NCI-H1694 (cell line): Measurements from ENCODE around the gene SH3D21.

Source experiments
- DNase-seq: peaks from one replicate; lab custom pipeline; 2025; lab: John Stamatoyannopoulos, UW

The SH3D21 gene

DNA sequence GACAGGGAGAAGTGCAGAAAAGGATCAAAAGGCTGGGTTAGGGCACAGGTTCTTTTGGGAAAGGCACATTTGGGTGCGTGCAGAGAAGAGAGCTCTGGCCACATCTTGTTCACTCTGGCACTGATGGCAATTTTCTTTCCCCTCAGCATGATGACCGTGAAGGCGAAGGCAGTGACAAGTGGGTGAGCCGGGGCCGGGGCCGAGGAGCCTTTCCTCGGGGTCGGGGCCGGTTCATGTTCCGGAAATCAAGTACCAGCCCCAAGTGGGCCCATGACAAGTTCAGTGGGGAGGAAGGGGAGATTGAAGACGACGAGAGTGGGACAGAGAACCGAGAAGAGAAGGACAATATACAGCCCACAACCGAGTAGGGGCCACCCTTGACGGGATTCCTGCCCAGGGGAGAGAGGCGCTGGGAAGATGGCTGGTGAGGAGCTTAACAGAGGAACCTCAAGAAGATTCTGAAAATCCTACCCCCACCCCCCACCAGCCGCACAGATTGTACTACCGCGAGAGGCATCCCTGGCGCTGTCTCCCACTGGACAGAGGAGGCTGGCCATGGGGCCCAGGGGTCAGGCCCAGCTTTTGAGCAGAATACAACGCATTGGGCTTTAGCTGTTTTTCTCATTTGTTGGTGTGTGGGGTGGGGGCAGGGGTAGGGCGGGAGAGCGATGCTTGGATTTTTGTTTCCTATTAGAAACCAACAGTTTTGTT lies 2.4 kb upstream of the SH3D21 start:
- no peak for DNase-seq

DNA sequence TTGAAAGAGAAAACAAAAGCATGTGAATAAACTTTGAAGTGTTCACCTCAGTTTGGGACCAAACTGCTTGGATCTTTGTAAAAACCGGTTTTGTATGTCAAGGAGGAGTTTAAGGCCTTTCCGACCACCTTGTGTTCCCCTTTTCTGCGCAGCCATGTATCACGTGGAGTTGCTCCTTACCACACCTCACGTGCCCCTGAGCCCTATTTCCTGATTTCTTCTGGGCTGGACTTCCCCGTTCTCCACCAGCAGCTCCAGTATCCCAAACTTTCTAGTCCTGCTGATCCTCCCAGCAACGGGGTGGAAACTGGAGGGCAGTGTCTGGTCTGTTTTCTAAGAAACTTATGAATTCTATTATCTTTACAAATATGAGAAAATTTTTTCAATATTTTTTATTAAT lies 1.6 kb upstream of the SH3D21 start:
- DNase-seq: no peak

DNA sequence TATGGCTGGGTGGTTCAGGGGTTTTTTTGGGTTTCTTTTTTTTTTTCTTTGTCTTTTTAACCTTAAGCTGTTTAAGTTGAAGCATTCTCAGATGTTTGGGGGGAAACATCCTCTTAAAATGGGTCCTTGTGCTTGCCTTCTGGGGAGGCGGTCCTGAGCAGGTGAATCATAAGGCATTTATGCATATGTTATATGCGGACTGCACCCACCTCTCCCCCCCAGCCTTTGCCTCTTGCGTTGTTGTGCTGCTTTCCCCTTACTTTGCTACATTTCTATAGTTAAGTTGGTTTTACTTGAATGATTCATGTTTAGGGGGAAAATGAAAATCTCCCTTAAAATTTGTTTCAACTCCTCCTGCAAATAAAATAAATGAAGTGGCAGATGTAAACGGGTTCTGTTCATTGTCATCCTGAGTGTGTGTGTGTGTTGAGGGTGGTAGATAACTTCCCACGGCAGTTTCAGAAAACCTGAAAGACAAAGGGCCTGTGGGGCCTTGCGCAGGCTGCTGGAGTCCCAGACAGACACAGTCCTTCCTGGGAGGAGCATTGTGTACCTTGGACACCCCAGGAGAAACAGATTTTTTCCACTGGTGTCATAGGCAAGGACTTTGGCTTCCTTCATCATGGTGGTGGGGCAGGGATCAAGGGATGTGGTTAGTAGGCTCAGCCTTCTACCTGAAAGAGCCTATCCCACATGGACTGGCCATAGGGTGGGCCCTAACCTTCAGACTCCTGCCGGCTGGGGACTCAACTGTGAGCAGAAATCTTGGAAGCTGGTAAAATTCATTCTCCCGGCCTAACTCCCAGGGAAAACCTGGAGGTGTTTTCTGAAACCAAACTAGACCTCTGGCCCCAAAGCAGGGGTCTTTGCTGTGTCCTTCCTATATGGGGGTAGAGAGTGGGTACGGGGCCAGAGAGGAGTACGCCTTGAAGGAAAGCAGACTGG lies 926 bp upstream of the SH3D21 start:
- no peak for DNase-seq

DNA sequence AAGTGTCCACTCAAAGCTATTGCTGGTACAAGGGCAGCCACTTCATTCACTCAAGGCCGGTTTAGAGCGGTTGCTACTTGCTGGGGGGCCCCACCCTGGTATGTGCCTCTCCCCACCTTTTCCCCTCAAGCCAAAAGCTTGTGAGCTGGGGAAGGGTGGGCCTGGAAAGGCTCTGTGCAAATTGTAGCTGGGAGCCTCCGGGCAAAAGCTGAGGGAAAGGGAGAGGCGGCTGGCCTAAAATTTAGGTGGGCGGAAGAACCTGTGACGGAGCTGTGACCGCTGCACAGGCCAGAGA lies 306 bp upstream of the SH3D21 start:
- DNase-seq: no peak

DNA sequence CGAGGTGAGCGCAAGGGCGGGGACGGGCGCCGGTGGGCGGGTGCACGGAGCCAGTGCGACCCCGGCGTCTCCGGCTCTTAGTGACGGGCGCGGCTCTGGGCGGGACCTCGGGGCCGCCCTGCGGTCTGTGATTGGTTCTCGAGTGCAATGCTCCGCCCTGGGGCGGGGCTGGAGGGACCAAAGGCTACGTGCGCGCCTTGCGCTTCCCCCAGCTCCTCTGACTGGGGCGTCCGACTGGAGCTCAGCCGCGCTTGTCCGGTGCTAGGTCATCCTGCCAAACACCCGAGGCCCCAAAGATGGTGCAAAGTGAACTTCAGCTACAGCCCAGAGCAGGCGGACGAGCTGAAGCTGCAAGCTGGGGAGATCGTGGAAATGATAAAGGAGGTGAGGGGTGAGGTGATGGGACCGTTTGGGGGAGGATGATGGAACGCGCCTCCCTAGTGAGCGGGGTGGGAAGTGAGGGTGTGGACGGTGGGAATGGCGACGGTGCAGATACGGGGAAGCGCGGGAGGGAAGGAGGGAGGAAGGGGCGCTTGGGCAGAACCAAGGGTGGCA lies 811 bp downstream of the SH3D21 start:
- peak; percentile 80 for DNase-seq

DNA sequence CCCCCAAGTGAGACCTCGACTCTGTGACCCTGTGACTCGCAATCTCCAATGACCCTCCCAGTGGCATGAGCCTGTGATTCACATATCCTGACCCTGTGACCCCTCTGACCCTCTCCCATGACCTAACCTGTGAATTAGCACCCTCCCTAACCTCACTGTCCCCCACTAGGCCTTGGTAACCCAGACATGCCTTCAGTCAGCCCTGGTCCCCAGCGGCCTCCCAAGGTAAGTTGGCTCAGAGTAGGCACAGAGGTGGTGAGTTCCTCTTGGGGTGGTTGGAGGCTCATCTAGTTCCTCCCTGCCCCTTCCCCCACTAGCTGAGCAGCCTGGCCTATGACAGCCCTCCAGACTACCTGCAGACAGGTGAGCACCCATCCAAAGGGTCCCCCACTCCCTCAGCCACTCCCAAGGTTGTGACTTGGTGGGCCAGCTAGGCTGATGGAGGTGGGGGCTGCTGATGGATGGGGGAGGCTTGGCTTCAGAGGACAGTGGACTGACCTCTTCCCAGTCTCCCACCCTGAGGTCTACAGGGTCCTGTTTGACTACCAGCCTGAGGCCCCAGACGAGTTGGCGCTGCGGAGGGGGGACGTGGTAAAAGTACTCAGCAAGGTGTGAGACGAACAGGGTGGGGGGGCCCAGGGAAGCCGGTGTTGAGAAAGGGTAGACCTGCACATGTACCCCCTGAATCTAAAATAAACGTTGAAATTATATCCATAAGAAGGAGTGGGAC lies 1.6 kb downstream of the SH3D21 start:
- DNase-seq: no peak

DNA sequence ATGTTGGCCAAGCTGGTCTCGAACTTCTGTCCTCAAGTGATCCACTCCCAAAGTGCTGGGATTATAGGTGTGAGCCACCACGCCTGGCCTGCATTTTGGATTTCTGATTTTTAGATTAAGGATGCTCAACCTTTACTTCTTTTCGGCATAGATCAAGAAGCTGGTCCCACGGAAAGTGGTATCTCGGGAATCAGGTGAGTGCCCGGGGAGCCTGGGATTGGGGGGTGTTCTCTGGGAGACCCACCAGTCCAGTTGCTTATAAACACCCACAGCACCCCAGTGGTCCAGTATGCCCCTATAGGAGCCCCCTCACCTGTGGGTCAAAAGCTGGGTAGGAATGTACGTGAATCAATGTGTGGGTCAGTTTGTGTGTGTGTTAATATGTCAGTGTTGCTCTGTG lies 3.2 kb downstream of the SH3D21 start:
- no peak for DNase-seq

DNA sequence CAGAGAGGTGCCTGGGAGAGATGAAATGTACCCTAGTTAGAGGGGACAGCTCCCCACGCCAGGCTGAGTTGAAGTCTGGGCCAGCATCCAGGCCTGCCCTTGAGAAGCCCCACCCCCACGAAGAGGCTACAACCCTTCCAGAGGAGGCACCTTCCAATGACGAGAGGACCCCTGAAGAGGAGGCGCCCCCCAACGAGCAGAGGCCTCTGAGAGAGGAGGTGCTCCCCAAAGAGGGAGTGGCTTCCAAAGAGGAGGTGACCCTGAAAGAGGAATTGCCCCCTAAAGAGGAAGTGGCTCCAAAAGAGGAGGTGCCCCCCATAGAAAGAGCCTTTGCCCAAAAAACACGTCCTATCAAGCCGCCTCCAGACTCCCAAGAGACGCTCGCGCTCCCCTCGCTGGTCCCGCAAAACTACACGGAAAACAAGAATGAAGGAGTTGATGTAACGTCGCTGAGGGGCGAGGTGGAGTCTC lies 14.2 kb downstream of the SH3D21 start:
- DNase-seq: no peak

DNA sequence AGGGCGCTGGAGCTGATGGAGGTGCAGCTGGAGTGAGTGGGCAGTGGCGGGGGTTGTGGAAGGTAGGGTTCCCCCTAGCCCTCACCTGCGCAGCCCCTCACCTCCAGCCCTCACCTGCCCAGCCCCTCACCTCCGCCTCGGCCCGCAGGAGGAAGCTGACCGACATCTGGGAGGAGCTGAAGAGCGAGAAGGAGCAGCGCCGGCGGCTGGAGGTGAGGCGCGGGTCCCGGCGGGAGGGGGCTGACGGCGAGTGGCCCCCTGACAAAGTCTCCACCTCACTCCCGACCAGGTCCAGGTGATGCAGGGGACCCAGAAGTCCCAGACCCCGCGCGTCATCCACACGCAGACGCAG lies 14.6 kb downstream of the SH3D21 start:
- no peak for DNase-seq

DNA sequence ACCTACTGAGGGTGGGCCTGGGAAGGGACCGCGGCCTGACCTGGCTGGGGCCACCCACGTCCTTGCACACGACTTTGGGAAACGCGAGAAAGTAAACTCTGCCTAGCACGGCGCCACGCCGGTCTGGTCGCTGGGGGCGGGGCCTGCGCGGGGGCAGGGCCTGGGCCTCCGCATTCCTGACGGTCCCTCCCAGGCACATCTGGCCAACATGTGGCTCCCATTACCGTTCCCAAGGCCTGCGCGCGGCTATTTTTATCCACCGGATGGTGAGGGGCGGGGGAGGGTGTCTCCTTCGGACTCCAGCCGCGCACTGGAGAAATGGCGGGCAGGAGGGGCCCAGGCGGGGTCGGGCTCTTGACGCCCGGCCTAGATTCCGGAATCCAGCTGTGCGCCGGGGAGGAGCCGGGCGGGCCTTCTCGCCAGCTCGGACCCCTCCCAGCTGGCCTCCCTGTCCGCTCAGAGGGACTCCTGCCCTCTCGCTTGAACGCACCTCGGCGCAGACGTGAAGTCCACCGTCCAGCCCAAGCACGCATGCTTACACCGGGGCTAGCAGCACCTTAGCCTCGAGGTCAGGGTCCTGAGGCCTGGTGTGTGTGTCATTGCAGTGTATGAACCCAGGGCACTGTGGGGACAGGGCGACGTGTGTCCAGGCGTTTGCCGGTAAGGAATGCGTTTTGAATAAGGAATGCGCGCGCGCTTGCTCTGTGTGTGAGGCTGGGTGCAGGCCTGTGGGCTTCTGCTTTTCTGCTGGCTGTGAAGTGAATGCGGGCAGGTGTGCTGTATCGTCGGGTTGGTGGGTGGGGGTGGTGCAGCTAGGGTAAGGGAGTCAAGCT lies 15.2 kb downstream of the SH3D21 start:
- no peak for DNase-seq

DNA sequence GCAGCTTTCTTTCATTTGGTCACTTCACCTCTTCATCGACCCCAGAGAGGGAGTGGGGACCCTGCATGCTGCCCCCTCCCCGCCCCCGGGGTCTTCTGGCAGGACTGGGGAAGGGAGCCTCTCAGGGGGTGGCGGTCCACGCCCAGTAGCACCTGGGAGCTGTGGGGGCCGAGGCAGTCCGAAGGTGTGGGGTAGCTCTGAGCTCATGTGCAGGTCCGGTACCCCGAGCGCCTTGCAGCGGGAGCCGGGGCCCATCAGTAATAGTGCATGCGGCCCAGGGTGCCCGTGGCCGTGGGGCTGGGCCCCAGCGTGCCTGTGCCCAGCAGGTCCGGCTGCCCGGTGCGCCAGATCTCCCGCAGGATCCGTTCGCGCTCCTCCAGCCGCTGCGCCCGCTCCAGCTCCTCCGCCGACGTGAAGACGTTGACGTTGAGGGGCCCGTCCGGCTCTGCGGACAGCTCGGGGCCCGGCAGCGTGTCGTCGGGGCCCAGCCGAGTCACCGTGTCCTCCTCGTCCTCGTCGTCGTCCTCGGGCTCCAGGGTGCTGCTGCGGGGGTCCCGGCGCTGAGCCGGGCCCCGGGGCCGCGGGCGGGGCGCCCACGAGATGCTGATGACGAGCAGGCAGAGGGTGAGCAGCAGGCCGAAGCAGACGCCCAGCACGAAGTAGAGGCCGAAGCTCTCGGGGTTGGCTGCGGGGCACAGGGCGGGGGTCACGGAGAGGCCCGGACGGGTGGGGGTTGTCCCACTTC lies 16.0 kb downstream of the SH3D21 start:
- DNase-seq: no peak

DNA sequence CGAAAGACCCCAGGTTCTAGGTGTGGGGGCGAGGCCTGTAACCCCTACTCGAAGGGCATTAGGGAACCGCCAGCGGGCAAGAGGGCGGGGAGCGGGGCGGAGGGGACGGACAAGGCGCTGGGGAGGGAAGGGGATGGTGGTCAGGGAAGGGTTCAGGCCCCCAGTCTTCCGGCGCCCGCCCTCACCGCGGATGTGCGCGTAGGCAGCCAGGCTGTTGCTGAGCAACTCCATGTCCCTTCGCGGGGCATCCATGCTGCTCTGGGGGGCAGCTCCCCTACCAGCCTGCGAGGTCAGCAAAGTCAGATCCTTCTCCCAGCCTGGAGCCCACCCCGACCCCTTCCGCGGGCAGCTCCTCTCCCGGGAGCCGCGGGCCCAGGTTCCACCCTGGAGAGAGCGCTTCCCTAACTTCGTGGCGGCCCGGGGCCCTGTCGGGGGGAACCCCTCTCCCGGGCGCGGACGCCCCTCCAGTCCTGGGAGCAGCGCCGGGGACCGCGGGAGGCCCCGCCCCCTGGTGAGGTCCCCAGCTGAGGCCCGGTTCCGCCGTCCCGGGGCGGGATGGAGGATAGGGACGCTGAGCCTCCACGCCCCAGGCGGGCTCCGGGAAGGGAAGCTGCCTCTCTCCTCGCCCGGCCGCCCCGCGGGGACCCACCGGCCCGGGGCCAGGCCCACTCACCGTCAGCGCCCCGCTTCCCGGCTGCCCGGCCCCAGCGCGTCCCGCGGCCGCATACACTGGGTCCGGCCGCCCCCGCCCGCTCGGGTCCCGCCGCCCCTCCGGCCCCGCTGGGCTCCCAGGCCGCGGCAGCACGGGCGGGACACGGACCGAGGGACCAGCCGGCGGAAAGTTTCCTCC lies 16.8 kb downstream of the SH3D21 start:
- no peak for DNase-seq

DNA sequence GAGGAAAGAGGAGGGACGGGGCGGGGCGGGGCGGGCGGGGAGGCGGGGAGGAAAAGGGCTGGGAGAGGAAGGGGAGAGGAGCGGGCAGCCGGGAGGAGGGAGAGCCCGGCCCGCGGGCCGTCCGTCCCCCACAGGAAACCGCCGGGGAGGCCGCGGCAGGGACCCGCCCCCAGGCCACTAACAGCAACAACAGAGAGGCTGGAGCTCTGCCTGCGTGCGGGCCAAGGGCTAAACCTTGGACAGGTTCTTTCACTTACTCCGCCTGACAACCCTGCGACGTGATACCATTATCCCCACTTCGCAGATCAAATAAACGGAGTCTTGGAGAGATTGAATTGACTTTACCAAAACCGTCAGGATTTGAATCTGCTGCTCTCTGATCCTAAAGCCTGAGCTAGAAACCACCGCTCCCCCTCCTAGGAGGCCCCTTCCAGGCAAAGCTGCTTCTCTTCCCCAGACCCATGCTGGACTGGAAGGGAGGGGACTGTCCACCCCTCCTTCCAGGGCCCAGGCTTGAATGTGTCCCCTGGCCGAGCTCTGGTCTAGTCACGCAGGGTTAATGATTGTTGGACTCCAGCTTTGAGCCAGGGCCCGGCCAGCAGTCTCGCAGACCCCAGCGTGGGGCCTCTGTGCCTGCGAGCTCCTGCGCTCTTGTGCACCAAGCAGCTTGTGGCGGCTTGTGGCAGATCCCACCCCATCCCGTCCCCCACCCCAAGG lies 17.6 kb downstream of the SH3D21 start, which contains the start of gene EVA1B:
EVA1B (minus strand) TSS at position 10 of the 717 bp plus-strand sequence. CDS start 608 bp downstream, outside the sequence.
- DNase-seq: no peak

DNA sequence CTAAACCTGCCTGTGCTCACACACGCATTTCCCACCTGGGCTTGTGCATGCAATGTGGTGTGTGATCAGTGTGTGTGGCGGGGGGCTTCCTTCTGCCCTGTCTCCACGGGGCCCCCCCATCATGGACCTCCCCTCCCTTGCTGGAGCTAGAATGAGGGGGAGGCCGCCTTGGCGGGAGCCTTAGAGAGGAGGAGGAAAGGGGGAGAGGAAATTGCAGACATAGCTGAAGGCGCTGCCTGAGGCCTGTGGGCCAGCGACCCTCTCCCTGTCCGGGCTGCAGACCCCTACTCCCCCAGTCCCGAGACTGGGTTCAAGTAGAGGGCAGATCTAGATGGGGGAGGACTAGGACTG lies 18.2 kb downstream of the SH3D21 start:
- no peak for DNase-seq

DNA sequence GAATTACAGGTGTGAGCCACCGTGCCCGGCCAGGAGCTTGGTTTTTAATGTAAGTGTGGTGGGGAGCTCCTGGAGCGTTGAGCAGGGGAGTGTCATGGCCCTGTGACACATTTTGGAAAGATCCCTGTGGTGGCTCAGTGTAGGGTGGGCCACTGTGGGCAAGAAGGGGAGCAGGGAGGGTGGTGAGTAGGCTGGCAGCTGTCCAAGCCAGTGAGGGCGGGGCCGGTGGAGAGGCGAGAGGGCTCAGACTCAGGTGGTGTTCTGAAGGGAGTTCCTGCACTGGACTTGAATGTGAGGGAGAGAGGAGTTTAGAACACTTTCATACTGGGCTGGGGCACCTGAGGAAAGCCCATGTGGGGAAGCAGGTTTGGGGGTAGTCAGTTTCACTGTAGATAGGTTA lies 20.3 kb downstream of the SH3D21 start:
- no peak for DNase-seq

DNA sequence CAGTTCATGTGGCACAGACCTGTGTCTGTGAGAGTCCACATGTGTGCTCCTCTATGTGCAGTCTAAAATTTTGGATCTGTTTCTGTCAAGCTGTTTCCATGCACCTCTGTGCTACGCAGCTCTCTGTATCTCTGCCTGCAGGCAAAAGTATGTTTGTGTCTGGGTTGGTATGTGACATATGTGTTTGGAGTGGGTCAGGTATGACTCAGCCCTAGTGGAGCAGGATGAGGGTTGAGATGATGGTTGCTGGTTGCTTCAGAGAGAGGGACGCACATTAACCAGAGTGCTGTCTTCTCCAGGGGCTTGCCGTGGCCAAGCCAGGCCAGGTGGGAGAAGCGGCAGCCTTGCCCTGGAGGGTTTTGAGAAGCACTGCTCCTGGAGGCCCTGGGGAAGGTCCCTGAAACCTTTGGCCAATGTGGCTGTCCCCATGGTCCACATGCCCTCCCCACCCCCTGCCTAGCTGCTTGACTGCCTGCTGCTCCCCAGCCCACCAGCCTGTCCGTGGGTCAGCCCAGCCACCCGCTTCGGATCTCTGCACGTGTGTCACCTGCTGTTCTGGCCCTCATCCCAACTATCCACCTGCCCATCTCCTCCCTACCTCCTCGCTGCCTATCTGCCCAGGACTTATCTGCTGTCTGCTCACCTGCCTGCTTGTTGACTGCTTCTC lies 21.4 kb downstream of the SH3D21 start:
- no peak for DNase-seq

DNA sequence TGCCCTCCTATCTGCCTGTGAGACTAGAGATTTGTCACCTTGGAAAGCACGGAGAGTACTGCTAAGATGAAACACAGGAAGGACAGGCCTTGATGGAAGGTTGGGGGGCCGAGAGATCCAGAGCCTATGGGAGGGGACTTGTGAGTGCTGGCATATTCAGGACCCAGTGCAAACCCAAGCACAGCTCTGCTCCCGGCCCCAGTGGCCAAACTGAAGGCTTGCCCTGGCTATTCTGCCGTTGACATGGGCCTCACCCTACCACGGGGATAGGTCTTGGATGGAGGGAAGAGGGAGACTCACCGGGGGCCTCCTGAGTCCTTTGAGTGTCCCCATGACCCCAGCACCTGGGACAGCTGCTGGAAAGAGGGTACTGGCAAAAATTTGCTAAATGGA lies 21.9 kb downstream of the SH3D21 start:
- no peak for DNase-seq

DNA sequence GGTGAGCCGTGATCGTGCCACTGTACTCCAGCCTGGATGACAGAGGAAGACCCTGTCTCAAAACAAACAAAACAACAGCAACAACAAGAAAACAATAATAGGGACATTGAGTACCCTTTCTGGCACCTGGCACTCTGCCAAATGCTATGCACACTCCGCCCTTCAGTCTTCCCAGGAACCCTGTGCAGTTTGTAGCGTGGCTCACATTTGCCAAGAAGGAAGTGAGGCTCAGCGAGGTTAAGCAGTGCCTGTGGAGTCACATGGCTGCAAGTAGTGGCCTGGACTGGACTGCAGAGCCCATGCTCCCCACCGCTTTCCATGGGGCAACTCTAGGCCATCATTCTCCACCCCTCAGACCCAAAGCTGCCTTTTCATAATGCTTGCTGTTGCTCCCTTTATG lies 22.5 kb downstream of the SH3D21 start:
- no peak for DNase-seq

DNA sequence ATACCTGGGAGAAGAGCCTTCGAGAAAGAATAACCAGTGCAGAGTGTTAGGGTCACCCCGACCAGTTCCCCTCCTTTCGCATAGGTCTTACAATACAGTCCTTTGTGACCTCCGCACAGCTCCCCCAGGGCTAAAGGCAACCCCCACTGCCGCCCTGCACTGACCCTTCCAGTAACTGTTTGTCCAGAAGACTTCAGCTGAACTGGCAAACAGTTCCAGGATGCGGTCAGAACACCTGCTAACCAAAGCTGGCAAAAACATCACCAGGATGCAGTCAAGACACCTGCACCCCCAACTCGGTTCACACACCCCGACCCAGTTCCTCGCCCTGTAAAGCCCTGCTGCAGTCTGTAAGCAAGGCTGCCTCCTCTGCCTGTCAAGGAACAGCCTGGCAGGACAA lies 23.6 kb downstream of the SH3D21 start:
- no peak for DNase-seq
